Ecto neural progenitor cell (in vitro differentiated cells): ENCODE results near the gene SIK2.

ENCODE experiments used
- DNase-seq: peaks from one replicate; pipeline ENCODE4 v3.0.0-alpha.2; 2018; ENCODE audit warnings: low spot score

The SIK2 gene

DNA sequence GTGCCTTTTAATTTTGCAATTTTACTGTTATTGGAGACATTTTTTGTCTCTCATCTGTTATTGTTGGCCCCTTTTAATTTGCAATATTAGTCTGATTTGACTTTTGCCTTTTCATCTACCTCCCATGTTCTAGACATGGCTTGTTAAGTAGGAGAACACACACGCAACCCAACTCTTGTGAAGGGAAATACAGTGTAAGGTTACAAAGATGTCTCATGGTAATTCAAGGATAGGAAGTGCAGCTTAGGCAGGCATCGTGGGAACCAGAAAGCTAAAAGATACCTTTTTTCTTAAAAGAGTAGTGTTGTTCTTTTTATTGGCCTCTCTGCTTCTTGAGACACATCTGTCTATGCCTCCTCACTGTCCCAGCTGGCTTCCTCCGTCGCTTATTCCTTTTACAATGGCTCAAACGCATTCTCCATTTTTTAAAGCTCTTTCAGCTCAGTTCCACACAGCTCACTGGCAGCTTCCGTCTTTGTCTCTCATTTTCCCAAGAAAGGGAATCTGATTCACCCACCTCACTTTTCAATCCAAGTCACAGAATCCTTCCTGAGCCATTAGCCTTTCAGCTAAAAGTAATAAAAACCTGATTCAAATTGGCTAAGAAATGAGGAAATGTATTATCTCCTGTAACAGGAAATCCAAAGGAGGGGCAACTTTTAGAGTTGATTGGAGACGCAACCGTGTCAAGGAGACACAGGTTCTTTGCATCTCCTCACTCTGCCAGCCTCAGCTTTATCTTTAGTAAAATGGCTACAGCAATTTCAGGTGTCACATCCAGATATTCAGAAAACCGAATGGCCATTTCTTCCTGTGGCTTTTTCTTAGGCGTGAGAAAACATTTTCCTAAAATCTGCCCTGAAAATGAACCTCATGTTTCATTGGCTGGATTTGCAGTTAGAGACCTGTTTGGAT, 57.2 kb downstream of the SIK2 start:
- DNase-seq = no peak

DNA sequence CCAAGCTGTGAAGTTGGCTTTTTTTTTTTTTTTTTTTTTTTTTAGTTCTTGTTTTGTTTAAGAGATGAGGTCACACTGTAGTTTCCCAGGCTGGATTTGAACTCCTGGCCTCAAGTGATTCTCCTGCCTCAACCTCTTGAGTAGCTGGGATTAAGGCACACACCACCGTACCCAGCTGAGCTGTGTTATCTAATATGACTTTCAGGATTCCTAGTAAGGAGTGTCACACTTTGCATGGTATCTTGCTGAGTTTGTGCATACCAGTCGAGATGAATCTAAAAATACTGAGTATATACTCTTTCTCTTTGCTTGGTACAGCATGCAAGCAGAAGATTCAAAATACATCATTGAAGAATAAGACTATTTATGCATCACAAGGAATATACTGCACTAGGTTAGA, 58.6 kb downstream of the SIK2 start:
- no peak for DNase-seq

DNA sequence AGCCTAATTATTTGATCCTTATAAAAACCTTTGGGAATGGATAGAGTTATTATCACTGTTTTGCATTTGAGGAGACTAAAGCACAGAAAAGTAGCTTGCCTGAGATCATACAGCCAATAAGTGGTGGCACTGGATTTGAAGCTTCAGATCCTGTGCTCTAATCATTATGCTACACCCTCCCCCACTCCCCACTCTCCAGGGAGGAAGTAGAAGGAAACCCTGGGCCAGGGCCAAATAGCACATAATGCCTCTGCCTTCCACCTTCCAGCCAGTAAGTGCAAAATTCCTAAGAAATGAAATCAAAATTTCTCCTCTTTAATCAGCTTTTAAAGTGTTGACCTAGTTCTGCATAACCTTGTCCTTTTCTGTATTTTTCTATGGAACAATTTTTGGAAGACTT, 61.6 kb downstream of the SIK2 start:
- no peak for DNase-seq

DNA sequence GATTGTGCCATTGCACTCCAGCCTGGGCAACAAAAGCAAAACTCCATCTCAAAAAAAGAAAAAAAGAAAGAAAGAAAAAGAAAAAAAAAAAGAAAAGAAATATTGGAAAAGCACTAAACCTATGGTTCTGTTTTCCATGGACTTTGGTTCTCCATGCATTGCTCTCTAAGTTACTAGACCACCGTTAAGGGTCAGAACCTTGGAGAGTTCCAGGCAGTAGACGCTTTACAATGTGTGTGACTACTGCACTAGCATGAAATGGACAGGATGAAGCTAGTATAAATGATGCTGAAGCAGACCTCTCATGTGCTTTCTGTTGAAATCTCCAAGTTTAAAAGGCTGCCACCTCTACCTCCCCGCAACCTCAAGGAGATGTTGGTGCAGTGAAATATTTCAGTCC, 63.5 kb downstream of the SIK2 start:
- no peak for DNase-seq

DNA sequence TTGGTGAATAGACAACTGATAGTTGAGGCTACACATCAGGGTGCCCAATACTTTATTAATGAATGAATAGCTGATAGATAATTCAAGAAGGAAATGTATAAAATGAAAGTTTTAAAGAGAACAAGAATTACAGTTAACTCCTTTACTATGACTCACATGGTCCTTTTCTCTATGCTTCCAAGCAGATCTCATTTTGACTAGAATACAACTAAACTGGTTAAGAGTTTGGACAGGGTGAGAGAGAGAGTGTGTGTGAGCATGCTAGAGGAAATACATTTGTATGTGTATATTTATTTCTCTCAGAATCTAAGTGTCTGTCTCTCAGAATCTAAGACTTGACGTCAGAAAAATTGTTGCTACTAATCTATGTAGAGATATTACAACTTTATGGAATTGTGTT, 66.7 kb downstream of the SIK2 start:
- DNase-seq = no peak

DNA sequence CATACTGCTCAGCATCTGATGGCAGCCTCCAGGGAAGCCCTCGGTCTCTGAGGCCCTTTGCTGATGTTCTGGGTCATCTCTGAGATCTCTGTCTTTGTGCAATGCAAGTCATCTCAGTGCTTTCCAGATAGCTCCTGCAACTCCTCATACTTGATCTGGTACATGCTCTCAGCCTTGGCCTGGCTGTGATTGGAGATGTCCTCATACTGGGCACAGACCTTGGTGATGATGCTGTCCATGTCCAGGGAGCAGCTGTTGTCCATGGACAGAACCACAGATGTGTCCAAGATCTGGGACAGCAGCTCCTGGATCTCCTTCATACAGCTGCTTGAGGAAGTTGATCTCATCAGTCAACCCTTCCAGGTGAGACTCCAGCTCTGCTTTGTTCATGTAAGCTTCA, 69.1 kb downstream of the SIK2 start:
- no peak for DNase-seq

DNA sequence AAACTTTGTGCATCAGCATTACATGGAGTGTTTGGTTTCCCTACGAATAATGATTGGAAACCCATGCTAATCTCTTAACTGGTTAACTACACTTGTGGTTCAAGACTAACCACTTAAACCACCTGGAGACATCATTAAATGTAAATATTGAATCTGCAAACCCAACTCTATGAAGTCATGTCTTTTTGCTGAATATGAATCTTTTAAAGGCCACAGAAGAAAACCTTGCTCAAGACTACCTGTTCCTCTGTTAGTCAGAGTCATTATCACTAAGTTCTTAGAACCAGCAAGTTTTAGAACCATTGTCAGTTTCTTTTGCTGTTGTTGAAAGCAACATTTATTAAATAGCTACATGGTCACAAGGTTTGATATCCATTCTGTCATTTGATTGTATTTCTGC, 70.7 kb downstream of the SIK2 start:
- no peak for DNase-seq

DNA sequence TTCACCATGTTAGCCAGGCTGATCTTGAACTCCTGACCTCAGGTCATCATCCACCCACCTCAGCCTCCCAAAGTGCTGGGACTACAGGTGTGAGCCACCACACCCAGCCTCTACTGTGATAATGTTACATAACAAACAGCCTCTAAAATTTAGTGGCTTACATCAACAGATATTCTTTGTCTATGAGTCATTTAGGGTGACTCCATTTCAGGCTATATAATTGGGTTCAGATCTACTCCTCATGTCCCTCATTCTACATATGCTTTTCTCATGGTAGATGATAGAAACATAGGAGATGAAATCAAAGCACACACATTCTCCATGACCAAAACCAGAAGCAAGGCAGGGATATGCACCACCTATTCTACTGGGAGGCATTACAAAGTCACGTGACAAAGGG, 72.7 kb downstream of the SIK2 start:
- DNase-seq = no peak

DNA sequence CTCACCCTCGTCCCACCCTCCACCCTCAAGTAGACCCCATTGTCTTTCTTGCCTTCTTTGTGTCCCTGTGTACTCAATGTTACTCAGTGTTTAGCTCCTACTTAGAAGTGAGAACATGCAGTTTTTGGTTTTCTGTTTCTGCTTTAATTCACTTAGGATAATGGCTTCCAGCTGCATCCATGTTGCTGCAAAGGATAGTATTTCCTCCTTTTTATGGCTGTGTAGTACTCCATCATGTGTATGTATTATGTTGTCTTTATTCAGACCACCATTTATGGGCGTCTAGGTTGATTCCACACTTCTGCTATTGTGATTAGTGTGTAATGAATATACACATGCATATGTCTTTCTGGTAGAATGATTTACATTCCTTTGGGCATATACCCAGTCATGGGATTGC, 73.6 kb downstream of the SIK2 start:
- no peak for DNase-seq

DNA sequence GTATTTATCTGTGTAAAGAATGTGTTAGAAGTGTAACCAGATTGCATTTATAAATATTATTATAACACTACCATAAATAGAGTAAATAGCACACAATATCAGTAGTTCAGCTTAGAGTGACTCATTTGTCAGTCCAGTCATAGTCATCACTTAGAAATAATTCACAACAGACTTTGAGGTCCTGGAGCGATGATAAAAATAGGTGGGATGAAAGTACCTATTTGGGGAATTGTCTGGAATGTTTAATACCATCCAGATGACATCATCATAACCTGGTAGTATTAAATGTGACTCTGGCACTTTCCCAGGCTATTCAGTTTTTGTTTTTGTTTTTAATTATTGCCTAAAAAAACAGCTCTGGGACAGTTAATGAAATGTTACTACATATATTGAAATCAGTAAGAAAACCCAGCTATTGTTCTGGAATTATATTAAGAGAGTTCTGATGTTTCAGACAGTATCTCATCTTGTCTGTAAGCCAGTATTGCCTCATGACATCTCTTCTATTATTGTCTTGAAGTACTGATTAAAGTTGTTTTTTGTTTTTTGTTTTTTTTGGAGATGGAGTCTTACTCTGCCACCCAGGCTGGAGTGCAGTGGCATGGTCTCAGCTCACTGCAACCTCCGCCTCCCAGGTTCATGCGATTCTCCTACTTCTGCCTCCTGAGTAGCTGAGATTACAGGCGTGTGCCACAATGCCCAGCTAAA, 74.8 kb downstream of the SIK2 start:
- DNase-seq = no peak

DNA sequence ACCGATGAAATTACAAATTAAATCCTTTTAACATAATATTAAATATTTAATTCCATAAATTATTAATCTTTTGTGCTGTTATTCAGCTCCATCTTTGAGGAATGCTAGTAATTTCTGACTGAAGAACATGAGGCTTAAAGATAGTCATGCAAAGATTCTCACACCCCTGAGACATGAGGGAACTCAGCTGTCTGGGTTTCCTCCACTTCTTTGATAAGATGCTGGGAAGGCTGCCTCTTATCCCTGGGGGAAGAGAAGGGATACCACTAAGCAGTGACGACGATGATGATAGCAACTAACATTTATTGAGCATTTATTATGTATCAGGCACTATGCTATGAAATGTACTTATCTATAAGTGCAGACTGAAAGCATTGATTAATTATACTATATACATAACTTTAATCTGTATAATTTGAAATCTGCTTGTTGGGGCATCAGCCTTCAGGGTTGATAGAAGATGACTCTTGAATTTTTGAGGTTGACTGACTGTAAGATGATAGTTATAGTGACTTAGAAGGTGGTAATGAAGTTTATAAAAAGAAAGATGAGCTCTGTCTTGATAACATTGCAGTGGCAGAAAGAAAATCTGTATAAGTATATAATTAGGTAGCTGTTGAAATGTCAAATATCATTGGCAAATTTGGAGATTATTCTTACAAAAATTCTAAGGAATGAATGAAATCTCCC, 78.4 kb downstream of the SIK2 start:
- no peak for DNase-seq

DNA sequence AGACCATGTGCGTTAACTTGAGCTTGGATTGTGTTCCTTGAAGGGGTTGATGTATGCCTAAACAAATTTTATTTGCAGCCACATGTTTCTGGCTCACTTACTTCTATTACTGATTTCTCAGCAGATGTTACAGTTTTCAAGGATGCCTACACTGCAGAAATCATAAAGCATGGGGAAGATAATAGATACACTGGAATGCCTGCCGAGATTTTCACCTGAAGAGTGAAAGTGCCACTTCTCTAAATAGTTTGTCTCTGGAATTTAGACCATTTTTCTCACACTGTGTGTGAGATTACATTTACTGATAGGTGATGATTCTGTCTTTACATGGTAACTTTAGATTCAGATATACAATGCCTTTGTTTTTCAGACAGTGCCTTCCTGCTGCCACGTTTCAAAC, 81.6 kb downstream of the SIK2 start:
- DNase-seq = no peak

DNA sequence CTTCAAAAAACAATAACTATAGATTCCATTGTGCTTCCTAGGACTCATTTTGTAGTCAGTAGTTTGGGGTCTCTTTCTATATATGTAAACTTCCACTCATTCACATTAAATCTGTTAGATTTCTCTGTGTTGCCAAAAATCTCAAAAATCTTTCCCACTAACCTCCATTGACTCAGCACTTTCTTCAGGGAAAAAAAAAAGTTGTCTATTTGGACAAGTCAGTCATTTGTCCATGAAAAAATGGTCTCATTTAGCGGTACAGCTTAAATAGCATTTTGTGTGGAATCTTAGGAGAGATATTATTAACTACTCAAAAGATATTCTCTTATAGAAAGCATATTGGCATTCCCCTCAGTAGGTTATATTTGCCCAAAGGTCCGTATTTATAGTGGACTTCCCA, 82.0 kb downstream of the SIK2 start:
- no peak for DNase-seq

DNA sequence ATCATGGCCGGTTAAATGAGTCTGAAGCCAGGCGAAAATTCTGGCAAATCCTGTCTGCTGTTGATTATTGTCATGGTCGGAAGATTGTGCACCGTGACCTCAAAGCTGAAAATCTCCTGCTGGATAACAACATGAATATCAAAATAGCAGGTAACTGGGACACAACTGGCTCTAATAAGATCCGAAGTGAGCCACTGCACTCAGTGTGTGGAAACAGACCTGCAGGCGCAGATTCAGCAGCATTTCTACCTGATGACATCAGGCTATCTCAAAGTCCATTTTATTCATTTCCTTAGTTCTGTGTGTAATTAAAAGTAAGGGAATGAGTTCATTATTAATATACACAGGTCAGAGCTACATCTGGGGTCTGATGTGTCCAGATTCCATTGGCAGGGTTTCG, 85.8 kb downstream of the SIK2 start:
- no peak for DNase-seq

DNA sequence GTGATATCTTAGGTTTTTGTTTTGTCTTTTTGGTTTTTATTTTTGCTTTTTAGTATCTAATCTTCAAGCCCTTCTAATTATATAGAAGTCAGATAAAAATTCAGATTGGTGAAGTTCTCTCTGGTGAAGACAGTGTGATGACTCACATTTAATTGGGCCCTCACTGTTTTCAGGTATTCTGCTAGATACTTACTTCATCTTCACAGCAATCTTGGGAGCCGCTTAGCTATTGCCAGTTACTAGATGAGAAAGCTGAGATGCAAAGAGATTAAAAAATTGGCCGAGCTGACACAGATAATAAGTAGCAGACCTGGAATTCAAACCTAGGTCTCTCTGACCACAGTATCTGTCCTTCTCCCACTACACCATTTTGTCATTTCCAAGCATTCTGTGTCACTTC, 88.9 kb downstream of the SIK2 start:
- no peak for DNase-seq

DNA sequence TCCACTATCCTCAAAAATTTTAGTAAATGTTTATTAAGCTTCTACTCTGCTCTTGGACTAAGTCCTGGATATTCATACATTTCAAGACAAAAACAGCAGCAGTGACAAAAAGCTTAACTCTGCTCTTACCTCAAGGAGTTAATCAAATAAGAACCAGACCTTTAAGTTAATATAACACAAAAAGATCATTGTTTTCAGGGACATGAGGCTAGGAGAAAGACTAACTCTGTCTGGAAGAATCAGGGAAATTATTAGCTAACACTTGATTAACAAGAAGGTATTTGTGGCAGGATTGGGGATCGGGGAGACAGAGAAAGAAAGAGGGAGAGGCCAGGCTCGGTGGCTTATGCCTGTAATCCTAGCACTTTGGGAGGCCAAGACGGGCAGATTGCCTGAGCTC, 89.5 kb downstream of the SIK2 start:
- DNase-seq = no peak

DNA sequence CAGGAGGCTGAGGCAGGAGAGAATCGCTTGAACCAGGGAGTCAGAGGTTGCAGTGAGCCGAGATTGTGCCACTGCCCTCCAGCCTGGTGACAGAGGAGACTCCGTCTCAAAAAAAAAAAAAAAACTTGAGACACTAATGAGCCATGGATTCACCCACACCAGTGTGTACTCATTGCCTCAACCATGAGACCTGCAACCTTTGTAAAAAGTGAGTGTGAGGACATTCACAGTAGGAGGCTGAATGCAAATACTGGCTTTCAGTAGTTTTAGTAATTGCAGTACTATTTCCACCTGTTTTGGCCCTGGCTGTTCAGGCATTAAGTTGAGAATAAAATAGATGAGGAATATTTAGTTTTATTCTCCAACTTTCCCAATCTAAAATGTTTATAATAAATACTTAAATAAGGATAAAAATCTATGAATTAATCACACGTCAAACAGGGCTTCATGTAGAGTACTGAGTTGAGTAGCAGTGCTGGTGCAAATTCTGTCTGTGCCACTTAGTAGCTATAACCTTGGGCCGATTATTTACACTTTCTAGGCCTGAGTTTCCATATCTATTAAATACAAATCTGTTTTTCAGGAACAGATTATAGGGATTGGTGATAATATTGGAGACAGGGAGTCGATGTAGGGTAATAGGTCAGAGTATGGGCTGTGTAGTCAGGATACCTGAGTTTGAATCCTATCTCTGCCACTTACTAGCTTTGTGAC, 91.1 kb downstream of the SIK2 start:
- DNase-seq = no peak

DNA sequence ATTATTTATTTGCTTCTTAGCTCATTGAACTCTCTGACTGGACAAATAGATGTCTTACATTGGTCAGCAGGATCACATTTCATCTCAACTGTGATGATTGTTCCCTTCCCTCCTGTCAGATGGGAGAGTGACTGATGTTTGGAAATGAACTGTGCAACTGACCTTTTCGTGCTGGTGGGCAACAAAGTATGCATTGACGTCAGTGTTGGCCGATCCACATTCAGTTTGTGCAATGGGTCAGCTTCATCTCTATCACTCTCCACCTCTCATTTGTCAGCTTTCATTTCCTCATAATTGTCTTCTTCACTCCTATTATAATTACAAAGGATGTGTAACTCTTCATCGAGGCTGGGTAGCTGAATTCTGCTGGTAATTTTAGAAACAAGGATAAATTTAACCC, 92.6 kb downstream of the SIK2 start:
- DNase-seq = no peak

DNA sequence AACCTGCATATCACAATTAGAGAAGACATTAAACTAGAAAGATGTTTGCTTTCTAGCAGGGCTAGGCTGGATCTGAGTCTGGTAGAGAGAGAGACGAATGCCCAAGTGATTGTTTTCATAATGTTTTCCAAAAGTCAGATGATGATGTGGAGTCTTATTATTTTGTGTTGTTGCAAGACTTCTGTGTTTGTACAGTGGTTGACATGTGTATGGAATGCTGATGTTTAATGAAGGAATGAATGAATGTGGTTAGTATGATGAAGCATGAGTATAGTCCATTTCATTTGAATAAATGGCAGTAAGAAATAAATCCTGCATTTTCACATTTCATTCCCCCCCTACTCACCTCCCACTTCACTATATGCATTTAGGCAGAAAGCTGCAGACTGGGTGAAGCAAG, 94.3 kb downstream of the SIK2 start:
- no peak for DNase-seq

DNA sequence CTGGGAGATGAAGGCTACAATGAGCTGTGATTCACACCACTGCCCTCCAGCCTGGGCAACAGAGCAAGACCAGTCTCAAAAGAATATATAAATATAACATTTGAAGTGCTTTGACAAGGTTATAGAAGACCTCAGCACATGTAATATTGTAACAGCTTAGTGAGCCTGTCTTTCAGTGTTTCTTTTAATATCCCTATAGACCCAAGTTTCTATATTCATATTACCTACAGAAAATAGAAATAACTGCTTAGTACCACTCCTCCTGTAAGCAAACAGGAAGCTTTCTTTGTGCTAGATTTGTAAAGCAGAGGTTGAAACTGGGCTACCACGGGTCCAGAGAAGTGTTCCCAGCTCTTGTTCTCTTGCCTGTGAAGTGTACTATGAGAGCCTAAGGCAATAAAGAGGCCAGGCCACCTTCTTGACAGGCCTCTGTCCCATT, 95.7 kb downstream of the SIK2 start:
- no peak for DNase-seq

DNA sequence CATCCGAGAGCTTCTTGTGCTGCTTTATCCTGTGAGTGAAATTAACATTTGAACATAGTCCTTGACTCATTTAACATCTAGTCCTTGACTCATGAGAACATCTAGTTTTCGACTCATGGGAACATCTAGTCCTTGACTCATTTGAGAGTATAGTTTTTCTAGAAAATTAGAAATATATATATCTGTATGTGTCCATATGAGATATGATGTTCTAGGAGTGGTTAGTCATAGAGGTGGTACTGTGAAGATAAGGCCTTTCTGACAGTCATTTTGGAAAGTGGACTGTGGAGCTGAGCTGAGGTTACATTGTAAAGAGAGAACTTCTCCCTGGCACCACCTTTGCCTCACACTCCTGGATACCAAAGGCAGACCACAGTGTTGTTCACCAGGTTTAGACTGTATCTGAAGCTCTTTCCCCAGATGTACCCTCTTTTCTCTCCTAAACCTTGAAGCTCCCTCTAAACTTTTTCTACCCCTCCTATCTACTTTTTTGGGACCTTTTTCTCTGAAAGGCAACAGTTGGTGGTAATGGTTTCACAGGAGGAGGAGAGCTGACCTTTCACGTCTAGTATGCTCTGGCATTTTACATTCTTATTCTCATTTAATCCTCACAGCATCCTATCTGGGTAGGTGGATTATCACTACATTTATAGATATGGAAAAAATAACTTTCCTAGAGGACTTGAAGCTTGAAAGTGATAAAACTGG, 96.8 kb downstream of the SIK2 start:
- DNase-seq = no peak
